Forelimb muscle (tissue), 1 donor: Measurements from ENCODE around the gene CACNB2. TPM values are rescaled to one million over a fixed set of nuclear protein-coding genes. Genes with fewer than 3 reads are reported as not detected.

Experiments used
- DNase-seq: peaks from one replicate; pipeline ENCODE4 v3.0.0-alpha.2; 2013; ENCODE audit warnings: low read depth
- polyA plus RNA-seq: library from polyadenylated mRNA; unstranded; fragments of 120-200 nt; gene quantifications from one replicate; pipeline ENCODE4 v1.2.1, GENCODE V29; 2013; ENCODE audit not compliant: insufficient read length

The CACNB2 gene
- 1.5 TPM for polyA plus RNA-seq

DNA sequence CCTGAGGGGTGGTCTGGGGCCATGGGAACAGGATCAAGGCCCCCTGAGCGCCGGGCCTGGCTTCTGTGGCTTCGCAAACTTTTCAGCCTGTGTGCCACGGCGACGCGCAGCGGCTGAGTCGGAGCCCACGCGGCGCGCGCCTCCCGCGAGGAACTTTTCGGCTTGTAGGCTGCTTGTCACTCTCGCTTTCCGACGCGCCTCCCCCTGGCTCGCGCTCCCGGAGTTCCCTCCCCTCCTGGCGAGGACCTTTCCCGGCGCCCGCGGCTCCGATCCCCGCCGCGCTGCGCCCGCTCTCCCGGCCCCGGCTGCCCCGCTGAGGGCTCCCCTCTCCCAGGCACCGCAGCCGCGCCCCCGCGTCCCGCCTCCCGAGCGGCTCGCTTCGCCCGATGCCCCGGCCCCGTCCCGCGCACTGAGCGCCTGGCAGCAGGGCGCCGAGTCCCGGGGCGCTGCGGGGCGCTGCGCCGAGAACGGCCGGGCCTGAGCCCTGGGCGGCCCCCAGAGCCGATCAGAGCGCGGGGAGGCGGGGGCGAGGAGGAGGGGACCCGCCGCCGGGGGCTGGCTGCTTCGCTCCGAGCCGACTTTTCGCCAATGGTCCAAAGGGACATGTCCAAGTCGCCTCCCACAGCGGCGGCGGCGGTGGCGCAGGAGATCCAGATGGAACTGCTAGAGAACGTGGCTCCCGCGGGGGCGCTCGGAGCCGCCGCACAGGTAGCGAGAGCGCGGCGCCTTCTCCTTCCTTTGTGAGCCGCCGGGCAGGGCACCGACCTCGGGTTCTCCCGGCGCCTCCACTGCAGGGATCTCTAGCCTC, at the start of gene CACNB2:
Gene CACNB2, plus strand, starts transcription at position 276 of the 808 bp plus-strand sequence.
- no peak for DNase-seq

- no peak for DNase-seq
These were observed 45.9 kb upstream of the CACNB2 start for GRCh38 chr10:18094332-18094731.

DNA sequence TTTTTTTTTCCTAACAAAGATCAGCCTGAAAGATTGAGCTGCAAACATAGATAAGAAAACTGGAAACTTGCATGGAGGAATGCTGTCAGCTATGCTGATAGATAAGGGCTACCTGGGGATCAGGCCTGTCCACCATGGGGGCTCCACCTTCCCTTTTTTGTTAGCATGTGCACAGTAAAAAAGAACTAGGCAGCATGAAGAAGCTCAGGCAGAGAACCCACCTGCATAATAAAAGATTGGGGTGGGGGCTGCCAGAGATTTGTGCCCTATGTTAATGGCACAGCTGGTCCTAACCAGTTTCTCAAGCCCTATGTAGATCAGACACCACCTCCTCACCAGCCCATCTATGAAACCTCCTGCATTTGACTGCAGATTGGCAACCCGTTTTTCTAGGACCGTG, 45.4 kb upstream of the CACNB2 start:
- no peak for DNase-seq

- DNase-seq: no peak
These were observed 42.7 kb upstream of the CACNB2 start for GRCh38 chr10:18097524-18097923.

DNA sequence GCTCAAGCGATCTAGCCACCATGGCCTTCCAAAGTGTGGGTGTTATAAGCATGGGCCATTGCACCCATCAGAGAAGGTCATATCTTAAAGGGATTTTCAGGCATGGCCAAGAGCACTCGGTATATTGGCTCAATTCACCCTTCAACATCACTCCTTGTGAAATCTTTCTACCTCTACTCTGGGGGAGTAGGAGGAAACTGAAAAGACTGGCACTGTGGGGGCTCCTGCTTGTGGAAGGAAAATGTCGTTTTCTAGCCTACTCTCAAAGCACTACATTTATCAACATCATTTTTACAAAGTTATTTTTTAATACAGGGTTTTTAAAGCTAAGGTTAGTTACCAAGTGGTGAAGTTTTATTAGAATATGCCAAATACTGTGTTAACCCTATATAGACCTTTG, 42.0 kb upstream of the CACNB2 start:
- no peak for DNase-seq

- DNase-seq: no peak
These were observed 40.8 kb upstream of the CACNB2 start for GRCh38 chr10:18099415-18099814.

DNA sequence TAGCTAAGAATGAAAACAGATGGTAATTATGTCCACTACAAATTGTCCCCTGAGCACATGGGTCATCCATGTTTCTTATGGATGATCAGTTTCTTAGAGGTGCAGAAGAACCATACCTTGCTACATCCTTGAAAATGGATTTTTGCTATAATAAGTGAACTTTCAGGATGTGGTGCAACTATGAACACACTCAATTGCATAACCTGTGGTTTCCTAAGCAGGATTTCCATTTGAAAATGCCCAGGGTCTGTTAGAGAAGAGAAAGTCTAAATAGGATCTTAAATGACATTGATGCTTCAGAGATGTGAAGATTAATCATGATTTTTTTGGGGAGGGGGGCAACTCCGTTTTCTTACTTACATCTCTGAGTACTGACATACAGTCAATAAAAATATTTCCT, 39.6 kb upstream of the CACNB2 start:
- no peak for DNase-seq

DNA sequence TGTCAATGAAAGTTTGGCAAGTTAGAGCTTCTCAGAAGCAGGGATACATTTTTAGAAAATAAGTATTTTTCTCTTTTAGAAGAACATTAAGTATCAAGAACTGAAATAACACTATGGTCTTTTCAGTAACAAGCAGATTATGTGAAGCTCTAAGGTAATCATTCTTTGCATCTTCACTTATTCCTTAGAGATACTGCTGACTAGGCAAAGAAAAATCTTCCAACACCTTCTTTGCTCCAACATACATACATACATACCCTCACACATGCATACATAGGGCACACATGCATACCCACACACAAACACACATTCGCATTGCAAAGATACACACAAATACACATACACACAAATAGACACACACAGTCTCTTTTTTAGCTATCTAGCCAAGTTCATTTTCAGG, 37.8 kb upstream of the CACNB2 start:
- no peak for DNase-seq

DNA sequence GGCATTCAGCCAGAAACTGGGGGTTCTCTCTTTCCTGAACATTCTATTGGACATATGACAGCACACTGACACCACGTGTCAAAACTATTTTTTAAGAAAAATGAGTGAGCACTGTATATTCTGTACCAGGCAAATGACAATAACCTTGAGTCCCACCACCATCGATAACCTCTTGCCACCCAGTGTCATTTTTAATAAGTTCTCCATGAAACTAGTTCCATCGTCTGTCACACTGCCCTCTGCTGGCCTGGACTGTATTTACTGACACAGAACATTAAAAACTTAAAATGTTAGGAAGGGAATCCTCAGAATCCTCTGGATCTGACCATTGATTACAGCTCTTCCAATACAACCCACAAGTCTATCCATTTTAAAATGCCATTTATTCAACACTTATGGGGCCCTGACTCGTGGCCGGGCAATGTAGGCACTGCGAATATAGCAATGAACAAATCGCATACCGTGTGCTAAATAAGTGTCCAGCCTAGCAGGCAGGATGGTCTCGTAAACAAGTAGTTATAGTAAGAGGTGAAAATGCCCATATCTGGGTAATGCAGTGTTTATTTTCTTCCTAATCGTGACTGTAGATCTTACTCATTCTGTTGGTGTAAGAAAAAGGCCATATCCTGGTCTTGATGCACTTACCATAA, 35.9 kb upstream of the CACNB2 start:
- DNase-seq: no peak

DNA sequence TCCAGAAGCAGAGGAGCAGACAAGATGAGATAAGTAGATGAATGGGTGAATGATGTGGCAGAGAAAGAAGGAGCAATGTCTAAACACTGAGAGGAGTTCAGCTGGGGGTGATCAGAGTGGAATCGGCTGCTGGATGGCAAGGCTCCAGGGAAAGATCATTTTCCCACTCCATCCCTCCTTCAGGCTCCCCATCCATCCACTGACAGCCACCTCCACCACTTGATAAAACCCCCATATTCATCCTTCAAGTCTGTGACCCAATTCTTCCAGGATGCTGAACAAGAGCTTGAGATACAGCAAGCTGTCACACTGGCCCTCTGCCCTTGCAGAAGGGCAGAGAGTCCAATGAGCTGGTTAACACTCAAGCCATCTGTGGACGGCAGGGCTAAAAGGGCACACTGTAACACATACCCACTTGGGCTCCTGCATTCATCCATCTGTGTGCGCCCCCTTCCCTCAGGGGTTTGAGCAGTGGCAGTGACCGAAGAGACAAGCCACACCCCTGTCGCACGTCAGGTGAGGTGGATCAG, 30.8 kb upstream of the CACNB2 start:
- DNase-seq: no peak

DNA sequence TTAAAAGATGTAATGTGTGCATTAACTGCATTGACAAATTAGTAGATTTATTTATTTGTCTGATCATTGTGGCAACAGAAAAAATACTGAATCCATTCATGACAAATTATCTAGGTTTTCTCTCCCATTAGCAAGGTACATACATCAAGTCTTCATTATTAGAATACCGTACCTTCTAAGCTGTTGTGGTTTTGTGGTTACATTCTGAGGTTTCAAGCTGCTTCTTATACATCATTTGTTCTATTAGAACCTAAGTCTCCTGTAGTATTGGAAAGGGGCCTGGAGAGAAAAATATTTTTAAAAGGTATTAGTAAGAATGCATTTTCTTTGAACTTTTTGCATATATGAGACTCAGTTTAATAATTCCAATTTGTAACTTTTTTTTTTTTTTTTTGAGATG, 26.3 kb upstream of the CACNB2 start:
- DNase-seq: no peak

- no peak for DNase-seq
These were observed 22.9 kb upstream of the CACNB2 start for GRCh38 chr10:18117276-18117675.

GRCh38 chr10:18122753-18123152, 17.5 kb upstream of the CACNB2 start:
- no peak for DNase-seq

GRCh38 chr10:18133046-18133445, 7.2 kb upstream of the CACNB2 start:
- DNase-seq: no peak

DNA sequence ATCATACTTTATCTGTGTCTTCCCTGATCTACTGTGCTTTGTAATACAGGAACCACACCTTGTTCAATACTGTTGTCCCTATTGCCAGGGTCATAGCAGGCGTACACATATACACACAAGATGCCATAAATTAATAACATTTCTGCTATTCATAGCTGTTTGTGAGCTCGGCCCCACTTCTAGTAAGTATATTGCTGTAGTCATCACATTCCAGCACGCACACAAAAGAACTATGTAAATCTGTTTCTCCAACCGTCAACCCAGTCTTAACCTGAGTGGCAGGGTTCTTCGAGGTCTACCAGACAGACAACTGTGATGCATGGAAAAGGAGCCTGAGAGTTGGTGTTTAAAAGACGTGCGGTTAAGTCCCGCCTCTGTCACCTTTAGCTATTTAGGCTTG, 5.7 kb upstream of the CACNB2 start:
- DNase-seq: no peak

DNA sequence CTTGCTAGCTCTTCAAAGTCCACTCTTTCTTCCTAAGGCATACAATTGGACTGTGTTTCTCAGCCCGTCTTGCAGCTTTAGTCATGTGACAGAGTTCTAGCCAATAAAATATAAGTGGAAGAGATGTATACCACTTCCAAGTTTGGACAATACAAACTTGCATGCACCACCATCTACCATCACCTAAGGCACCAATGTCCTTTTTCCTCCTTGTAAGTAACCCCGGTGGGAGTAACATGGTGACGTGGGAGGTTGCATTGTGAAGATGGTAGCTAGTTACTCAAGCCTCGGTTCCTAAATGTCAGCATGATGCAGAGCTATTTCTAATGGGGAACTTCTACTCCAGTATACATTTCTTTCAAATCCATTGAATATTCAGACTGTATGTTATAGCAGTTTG, 5.3 kb upstream of the CACNB2 start:
- no peak for DNase-seq

- DNase-seq: no peak
These were observed 4.0 kb upstream of the CACNB2 start for GRCh38 chr10:18136073-18136791.

GRCh38 chr10:18137111-18137510, 3.1 kb upstream of the CACNB2 start:
- no peak for DNase-seq

GRCh38 chr10:18140957-18141845, 977 bp downstream of the CACNB2 start:
- DNase-seq: no peak

GRCh38 chr10:18142151-18142550, 1.9 kb downstream of the CACNB2 start:
- DNase-seq: no peak

DNA sequence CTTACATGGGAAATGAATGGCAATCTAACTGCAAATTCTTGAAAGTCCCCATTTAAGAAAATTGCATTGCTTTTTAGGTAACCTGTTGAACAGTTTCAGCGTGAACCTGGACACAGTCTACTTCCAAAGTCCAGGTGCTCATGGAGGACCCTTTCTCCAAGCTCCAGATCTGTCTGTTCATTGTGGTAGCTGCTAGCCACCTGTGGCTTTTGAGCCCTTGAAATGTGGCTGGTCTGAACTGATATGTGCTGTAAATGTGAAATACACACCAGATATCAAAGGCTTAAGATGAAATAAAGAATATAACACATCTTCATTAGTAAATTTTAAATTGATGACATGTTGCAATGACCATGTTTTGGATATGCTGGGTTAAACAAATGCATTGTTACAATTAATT, 4.2 kb downstream of the CACNB2 start:
- DNase-seq: no peak
